22Rv1 (cell line): Measurements from ENCODE around the gene WASF3.

Experiments
- H3K27ac ChIP-seq: fragments of 450-650 bp; 2 replicates; pipeline ENCODE4 v1.5.1; 2017
- ZFX ChIP-seq: fragments of 450-650 bp; IDR thresholded peaks from 2 replicates; pipeline ENCODE4 v1.6.1; 2017; ENCODE audit warnings: antibody characterized with exemption, borderline replicate concordance
- TF ChIP-seq, protein P1 (sequence below): fragments of 450-650 bp; IDR thresholded peaks from 2 replicates; pipeline ENCODE4 v1.5.1; 2017; ENCODE audit warnings: mild to moderate bottlenecking

Gene WASF3

GRCh38 chr13:26558987-26559386 is 1.5 kb downstream of the WASF3 start:
- TF ChIP-seq, protein P1, sequence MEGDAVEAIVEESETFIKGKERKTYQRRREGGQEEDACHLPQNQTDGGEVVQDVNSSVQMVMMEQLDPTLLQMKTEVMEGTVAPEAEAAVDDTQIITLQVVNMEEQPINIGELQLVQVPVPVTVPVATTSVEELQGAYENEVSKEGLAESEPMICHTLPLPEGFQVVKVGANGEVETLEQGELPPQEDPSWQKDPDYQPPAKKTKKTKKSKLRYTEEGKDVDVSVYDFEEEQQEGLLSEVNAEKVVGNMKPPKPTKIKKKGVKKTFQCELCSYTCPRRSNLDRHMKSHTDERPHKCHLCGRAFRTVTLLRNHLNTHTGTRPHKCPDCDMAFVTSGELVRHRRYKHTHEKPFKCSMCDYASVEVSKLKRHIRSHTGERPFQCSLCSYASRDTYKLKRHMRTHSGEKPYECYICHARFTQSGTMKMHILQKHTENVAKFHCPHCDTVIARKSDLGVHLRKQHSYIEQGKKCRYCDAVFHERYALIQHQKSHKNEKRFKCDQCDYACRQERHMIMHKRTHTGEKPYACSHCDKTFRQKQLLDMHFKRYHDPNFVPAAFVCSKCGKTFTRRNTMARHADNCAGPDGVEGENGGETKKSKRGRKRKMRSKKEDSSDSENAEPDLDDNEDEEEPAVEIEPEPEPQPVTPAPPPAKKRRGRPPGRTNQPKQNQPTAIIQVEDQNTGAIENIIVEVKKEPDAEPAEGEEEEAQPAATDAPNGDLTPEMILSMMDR, result no peak
- TF ChIP-seq ZFX, result no peak
- H3K27ac ChIP-seq, result peak overlapping the region; percentile 40; the same call in 1 of the 2 replicates

- TF ChIP-seq, protein P1, result no peak
- no peak for TF ChIP-seq ZFX
- no peak overlapping the region for H3K27ac ChIP-seq
Observed at GRCh38 chr13:26560456-26560855, 3.0 kb downstream of the WASF3 start.

- no peak overlapping the region for H3K27ac ChIP-seq
- TF ChIP-seq, protein P1, result no peak
- TF ChIP-seq ZFX, result no peak
Observed at GRCh38 chr13:26561067-26561466, 3.6 kb downstream of the WASF3 start.

- H3K27ac ChIP-seq, result no peak overlapping the region
- TF ChIP-seq ZFX, result no peak
- TF ChIP-seq, protein P1, result no peak
Observed at GRCh38 chr13:26561651-26562511, 4.4 kb downstream of the WASF3 start.

DNA sequence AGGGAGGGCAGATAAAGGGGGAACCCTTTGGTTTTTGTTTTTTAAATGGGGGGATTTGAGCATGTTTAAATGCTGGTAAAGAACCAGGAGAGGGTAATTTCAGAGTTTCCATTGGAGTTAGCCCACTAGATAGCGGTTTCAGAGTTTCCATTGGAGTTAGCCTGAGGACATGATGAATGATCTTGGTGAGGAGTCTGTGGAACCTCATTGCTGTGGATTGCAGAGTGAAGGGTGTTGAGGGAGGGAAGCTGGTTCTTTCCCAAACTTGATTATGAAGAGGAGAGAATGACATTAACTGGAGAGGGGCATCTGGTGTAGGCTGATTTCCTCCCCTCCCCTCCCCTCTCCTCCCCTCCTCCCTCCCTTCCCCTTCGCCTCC is 5.0 kb downstream of the WASF3 start:
- no peak overlapping the region for H3K27ac ChIP-seq
- no peak for TF ChIP-seq ZFX
- TF ChIP-seq, protein P1, result no peak

DNA sequence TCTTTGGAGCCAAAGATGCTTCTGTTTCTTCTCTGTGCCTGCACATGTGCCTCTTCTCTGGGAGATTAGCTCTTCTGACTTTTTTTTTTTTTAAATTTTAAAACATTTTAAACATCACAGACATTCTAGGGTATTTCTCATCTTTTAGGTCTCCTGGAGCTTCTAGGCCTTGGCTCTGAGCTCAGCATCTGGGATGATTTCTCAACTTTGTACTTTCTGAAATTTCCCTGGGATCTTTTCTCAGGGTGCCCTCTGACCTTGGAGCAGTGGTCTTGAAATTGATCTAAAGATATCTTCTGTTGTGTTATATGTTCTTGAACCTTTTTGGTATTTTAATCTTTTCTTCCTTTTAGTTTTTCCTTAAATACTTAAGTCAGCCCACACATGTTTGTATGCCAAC is 6.2 kb downstream of the WASF3 start:
- no peak for TF ChIP-seq ZFX
- TF ChIP-seq, protein P1, result no peak
- no peak overlapping the region for H3K27ac ChIP-seq

- TF ChIP-seq, protein P1, result no peak
- TF ChIP-seq ZFX, result no peak
- H3K27ac ChIP-seq, result no peak overlapping the region
Observed at GRCh38 chr13:26568132-26568815, 10.8 kb downstream of the WASF3 start.
